HFF-Myc (cell line): ENCODE results near the gene PROK2.

Experiments
- DNase-seq: peaks from one replicate; pipeline ENCODE4 v3.0.0-alpha.2; 2011; ENCODE audit warnings: low read depth; ENCODE audit errors: extremely low read depth
- H3K4me3 ChIP-seq: replicated peaks from 2 replicates; pipeline ENCODE4 v1.5.1; 2011; ENCODE audit warnings: low read depth, mild to moderate bottlenecking, control low read depth, low read length
- TF ChIP-seq, protein P1 (sequence below): IDR thresholded peaks from 2 replicates; pipeline ENCODE4 v1.5.1; 2012; ENCODE audit warnings: mild to moderate bottlenecking, low read depth, low read length, control low read depth; ENCODE audit errors: missing control alignments

The PROK2 gene

DNA sequence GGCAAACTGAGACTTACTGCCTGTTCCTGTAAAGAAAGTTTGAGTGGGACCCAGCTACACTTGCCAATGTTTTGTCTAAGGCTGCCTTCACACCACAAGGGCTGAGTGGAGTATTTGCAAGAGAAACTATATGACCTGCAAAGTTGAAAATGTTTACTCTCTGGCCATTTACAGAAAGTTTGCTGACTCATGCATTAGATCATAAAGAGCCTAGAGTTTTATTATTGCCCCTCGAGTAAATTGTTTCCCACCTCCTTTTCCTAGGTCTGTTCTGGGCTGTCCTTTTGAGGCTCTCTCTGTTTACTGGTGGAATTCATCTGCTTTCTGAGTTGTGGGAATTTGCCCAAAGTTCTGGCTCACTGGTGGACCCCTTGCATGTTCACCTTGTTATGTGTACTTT lies 6.7 kb upstream of the PROK2 start:
- TF ChIP-seq, protein P1, sequence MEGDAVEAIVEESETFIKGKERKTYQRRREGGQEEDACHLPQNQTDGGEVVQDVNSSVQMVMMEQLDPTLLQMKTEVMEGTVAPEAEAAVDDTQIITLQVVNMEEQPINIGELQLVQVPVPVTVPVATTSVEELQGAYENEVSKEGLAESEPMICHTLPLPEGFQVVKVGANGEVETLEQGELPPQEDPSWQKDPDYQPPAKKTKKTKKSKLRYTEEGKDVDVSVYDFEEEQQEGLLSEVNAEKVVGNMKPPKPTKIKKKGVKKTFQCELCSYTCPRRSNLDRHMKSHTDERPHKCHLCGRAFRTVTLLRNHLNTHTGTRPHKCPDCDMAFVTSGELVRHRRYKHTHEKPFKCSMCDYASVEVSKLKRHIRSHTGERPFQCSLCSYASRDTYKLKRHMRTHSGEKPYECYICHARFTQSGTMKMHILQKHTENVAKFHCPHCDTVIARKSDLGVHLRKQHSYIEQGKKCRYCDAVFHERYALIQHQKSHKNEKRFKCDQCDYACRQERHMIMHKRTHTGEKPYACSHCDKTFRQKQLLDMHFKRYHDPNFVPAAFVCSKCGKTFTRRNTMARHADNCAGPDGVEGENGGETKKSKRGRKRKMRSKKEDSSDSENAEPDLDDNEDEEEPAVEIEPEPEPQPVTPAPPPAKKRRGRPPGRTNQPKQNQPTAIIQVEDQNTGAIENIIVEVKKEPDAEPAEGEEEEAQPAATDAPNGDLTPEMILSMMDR = no peak
- H3K4me3 ChIP-seq = no peak overlapping the region
- no peak for DNase-seq

DNA sequence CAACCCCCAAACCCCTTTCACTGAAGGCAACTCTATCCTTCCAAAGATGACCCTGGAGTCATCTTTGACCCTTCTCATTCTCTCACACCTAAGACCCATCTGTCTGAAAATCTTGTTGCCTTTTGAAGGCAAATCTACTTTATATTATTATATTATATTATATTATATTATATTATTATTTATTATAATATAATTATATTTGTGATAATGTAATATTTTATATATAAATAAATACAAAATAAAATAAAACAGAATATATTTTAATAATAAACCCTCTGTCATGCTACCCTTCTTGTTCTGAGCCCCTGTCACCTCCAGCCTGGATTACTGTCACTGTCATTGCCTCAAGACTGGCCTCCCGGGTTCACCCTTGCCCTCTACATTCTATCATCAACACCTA lies 5.0 kb upstream of the PROK2 start:
- TF ChIP-seq, protein P1 = no peak
- no peak for DNase-seq
- no peak overlapping the region for H3K4me3 ChIP-seq

DNA sequence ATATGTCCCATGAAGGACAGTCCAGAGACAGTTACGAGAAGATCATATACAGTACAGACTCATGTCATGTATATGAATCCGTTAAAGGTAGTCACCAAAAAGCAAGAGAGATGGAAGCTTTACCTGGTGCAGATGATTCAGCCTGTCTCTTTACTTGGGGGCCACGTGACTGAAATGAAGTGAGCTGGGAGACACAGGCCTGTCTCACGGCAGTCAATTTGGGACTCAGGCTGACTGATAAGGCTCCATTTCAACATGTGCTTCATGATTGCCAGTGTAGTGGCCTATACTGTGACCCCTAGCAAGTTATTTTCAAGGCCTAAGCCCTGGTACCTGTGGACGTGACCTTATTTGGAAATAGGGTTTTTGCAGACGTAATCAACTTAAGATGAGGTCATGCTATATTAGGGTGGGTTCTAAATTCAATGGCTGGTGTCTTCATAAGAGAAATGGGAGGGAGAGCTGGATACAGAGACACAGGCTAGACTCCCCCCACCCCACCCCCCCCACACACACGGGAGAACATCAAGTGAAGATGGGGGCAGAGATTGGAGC lies 3.0 kb upstream of the PROK2 start:
- no peak overlapping the region for H3K4me3 ChIP-seq
- no peak for DNase-seq
- TF ChIP-seq, protein P1 = no peak

DNA sequence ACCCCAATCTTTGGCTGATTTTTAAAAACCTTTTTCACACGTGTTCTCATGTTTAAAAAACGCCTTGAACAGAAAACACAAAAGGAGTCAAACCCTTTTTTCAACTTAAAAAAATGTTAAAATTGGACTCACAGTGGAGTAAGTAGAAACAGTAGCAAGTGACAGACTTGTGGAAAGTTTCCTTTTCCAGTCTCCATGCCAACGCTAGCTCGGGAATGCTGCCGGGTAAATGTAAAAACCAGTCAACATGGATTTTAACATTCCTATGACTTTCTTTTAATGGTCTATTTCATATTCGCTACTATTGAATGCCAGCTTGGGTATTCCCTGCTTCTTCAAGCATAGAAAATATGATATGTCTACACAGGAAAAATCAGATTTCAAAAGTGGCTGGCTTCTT lies 1.6 kb upstream of the PROK2 start:
- no peak overlapping the region for H3K4me3 ChIP-seq
- DNase-seq = no peak
- TF ChIP-seq, protein P1 = no peak

DNA sequence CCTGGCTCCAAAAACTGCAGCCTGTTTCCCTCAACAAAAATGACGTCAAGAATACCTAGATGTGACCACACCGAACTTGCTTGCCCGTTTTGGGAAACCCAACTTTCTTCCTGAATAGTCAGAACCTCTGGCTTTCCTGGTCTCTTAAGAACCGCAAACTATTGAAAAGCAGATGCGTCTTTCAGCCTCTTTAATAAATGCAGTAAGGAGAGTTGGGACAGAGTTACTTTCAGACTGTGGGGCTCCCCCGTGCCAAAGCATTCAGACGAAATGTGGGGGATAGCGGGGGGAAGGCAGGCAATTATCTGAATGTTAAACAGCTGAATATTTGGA lies 1.2 kb upstream of the PROK2 start:
- no peak for DNase-seq
- no peak overlapping the region for H3K4me3 ChIP-seq
- TF ChIP-seq, protein P1 = no peak

DNA sequence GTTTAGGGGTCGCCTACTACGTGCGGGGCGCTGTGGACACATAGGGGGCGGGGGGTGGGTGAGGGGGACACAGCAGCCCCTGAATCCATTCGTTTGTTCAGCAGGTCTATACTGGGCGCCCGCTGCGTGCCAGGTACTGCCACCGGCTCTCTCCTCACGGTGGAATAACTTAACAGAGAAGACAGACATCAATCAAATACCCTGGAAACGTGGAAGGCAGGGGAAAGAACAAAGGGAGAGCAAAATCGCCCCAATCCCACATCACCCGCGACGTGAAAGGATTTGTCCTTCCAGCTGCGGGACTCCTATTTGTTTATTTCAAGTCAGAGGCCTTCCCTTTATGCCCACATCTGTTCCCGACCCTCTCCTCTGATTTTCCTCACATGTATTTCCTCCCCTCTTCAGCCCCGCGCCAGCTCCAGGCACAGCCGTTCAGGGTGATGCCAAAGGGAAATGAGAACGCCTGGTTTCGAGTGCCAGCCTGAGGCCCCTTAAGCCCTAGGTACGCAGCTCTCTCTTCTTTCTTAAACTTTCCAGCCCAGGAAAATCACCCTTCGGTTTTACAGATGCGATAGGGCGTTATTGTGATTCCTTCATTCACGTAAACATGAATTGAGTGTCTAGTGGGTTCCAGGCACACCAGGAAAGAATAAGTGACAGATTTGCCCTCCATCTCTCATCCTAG lies 726 bp upstream of the PROK2 start:
- TF ChIP-seq, protein P1 = no peak
- H3K4me3 ChIP-seq = no peak overlapping the region
- DNase-seq = no peak
